ENCODE results near the gene MOK. TPM values are rescaled to one million over a fixed set of nuclear protein-coding genes. Genes with fewer than 3 reads are reported as not detected.

MOK gene
- total RNA-seq, 2 donors from 2014 or later: 3.0 to 5.9 TPM

DNA sequence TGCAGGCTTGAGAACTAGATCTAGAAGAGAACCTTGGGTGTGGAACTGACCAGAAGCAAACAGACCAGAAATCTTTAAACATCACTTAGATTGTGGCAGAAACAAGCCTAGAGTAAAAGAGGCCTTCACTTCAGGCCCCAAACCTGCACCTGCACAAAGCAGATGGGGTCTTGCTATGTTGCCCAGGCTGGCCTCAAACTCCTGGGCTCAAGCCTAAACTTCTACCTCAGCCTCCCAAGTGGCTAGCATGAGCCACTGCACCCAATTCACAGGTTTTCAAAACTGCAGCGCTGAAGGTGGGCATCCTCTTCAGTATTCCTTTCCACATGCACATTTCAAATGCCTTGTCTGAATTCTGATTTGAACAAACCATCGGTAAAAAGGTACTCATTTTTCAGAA, 19.9 kb downstream of the MOK start:
- no peak overlapping the region for H3K27ac Mint-ChIP-seq
- H3K9me3 Mint-ChIP-seq: no peaks in the 10 kb centered on the region
- H3K4me3 Mint-ChIP-seq: no peak overlapping the region
- H3K36me3 Mint-ChIP-seq: no peaks in the 10 kb centered on the region
- ATAC-seq (no peak), DNase-seq (ENCODE audit: low spot score) (no peak)
- H3K4me1 Mint-ChIP-seq (ENCODE audit: low read depth in 2 of 2): no peaks in the 10 kb centered on the region
- H3K27me3 Mint-ChIP-seq: no peaks in the 10 kb centered on the region

GRCh38 chr14:102283631-102284129, 21.3 kb downstream of the MOK start:
- no peak for ATAC-seq
- H3K36me3 Mint-ChIP-seq: no peaks in the 10 kb centered on the region
- no peaks in the 10 kb centered on the region for H3K4me1 Mint-ChIP-seq (ENCODE audit: low read depth in 2 of 2)
- H3K27me3 Mint-ChIP-seq: no peaks in the 10 kb centered on the region
- H3K4me3 Mint-ChIP-seq: no peak overlapping the region
- no peaks in the 10 kb centered on the region for H3K9me3 Mint-ChIP-seq
- no peak overlapping the region for H3K27ac Mint-ChIP-seq
- no peak for DNase-seq (ENCODE audit: low spot score)

- Mint-ChIP-seq H3K9me3 (no peaks in the 10 kb centered on the region), H3K4me1 (ENCODE audit: low read depth in 2 of 2) (no peaks in the 10 kb centered on the region), H3K36me3 (no peaks in the 10 kb centered on the region), H3K27ac (no peak overlapping the region), H3K27me3 (no peaks in the 10 kb centered on the region), H3K4me3 (no peak overlapping the region)
- no peak for DNase-seq (ENCODE audit: low spot score)
- no peak for ATAC-seq
Measured at GRCh38 chr14:102282751-102283465, 22.1 kb downstream of the MOK start.

DNA sequence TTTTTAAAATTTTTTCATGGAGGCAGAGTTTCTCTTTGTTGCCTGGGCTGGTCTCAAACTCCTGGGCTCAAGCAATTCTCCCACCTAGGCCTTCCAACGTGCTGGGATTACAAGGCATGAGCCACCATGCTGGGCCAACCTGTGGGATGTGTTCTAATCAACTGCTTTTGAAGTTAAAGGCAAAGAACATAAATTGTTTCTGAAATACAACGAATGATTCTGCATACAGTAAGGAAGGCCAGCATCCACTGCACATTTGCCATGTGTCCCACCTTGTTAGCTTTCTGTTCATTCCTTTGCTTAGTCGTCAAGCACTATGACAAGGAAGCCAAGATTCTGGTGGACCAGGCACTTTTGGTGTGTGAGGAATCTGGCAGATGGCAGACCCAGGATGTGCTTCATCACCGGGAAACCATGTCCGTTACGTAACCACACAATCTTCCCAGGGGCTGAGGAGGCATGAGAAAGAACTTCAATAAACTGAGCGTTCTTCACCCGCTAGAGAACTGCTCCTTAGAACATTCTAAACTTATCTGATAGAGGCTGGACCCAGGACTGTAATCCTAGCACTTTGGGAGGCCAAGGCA, 24.5 kb downstream of the MOK start:
- Mint-ChIP-seq H3K27me3 (no peaks in the 10 kb centered on the region), H3K36me3 (no peaks in the 10 kb centered on the region), H3K4me1 (ENCODE audit: low read depth in 2 of 2) (no peaks in the 10 kb centered on the region), H3K27ac (no peak overlapping the region), H3K9me3 (no peaks in the 10 kb centered on the region), H3K4me3 (no peak overlapping the region)
- DNase-seq (ENCODE audit: low spot score) (no peak), ATAC-seq (no peak)

DNA sequence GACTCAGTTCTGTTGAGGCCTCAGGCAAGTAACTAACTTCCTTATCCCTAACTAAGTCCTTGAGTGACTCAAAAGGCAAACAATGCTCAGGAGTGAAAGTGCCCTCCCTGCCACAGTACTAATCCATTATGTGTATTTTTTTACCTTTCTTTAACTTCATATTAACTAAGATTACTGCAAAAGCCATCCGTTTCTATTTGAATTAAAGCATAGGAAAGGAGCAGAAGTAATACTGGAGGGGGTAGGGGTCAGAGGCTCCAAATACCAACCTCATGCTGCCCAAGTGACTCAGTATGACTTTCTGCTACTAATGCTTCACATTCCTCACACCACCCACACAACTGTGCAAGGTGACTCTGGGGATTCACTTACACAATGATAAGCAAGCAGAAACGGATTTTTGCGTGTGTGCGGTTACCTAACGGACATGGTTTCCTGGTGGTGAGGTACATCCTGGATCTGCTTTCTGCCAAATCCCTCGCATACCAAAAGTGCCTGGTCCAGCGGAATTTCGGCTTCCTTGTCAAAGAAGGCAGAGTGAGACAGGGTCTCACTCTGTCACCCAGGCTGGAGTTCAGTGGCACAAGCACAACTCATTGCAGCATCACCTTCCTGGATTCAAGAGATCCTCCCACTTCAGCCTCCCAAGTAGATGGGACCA, 25.1 kb downstream of the MOK start:
- Mint-ChIP-seq H3K27ac (no peak overlapping the region), H3K4me3 (no peak overlapping the region), H3K27me3 (no peaks in the 10 kb centered on the region), H3K4me1 (ENCODE audit: low read depth in 2 of 2) (no peaks in the 10 kb centered on the region), H3K9me3 (no peaks in the 10 kb centered on the region), H3K36me3 (no peaks in the 10 kb centered on the region)
- DNase-seq (ENCODE audit: low spot score) (no peak), ATAC-seq (no peak)

GRCh38 chr14:102279282-102279681, 25.7 kb downstream of the MOK start:
- Mint-ChIP-seq H3K4me1 (ENCODE audit: low read depth in 2 of 2) (no peaks in the 10 kb centered on the region), H3K27me3 (no peaks in the 10 kb centered on the region), H3K27ac (no peak overlapping the region), H3K4me3 (no peak overlapping the region), H3K36me3 (no peaks in the 10 kb centered on the region), H3K9me3 (no peaks in the 10 kb centered on the region)
- ATAC-seq (no peak), DNase-seq (ENCODE audit: low spot score) (no peak)

GRCh38 chr14:102278631-102278935, 26.4 kb downstream of the MOK start:
- DNase-seq (ENCODE audit: low spot score) (no peak), ATAC-seq (no peak)
- H3K4me3 Mint-ChIP-seq: no peak overlapping the region
- H3K36me3 Mint-ChIP-seq: no peaks in the 10 kb centered on the region
- H3K27ac Mint-ChIP-seq: no peak overlapping the region
- no peaks in the 10 kb centered on the region for H3K9me3 Mint-ChIP-seq
- no peaks in the 10 kb centered on the region for H3K4me1 Mint-ChIP-seq (ENCODE audit: low read depth in 2 of 2)
- H3K27me3 Mint-ChIP-seq: no peaks in the 10 kb centered on the region

DNA sequence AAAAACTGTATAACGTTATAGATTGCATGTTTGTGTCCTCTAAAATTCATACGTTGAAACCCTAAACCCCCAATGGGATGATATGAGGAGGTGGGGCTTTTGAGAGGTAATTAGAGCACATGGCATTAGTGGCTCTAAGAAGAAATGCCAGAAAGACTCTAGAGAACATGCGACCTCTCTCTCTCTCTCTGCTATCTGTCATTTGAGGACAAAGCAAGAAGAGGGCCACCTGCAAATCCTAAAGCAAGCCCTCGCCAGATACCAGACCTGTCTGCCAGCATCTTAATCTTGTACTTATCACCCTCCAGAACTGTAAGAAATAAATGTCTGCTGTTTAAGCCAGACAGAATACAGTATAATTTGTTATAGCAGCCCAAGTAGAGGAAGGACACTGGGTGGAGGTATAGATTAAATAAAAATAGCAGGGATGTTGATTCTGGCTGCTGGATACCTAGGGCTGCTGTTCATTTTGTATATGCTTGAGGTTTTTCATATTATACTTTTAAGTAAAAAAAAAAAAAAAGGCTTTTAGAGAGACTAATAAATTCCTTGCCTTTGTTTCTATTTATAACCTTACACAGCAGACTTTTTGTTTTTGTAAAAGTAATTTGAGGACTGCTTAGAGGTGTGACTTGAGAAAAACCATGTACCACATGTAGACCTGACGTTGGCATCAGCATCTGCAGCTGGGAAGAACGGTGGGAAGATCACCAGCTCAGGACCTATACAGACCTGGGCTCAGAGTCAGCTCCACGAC, 26.9 kb downstream of the MOK start:
- no peaks in the 10 kb centered on the region for H3K9me3 Mint-ChIP-seq
- no peaks in the 10 kb centered on the region for H3K27me3 Mint-ChIP-seq
- no peaks in the 10 kb centered on the region for H3K36me3 Mint-ChIP-seq
- no peak for ATAC-seq
- no peak overlapping the region for H3K4me3 Mint-ChIP-seq
- H3K27ac Mint-ChIP-seq: no peak overlapping the region
- no peak for DNase-seq (ENCODE audit: low spot score)
- H3K4me1 Mint-ChIP-seq (ENCODE audit: low read depth in 2 of 2): no peaks in the 10 kb centered on the region

GRCh38 chr14:102275866-102276265, 29.1 kb downstream of the MOK start:
- peaks cover 0 to 4% of the 10 kb centered on the region in 2 donors for H3K27me3 Mint-ChIP-seq
- no peak overlapping the region for H3K4me3 Mint-ChIP-seq
- H3K27ac Mint-ChIP-seq: no peak overlapping the region
- no peaks in the 10 kb centered on the region for H3K9me3 Mint-ChIP-seq
- no peaks in the 10 kb centered on the region for H3K4me1 Mint-ChIP-seq (ENCODE audit: low read depth in 2 of 2)
- H3K36me3 Mint-ChIP-seq: no peaks in the 10 kb centered on the region
- ATAC-seq (no peak), DNase-seq (ENCODE audit: low spot score) (no peak)

- Mint-ChIP-seq H3K27me3 (peaks cover 0 to 4% of the 10 kb centered on the region in 2 donors), H3K9me3 (no peaks in the 10 kb centered on the region), H3K4me1 (ENCODE audit: low read depth in 2 of 2) (no peaks in the 10 kb centered on the region), H3K36me3 (no peaks in the 10 kb centered on the region), H3K4me3 (no peak overlapping the region), H3K27ac (no peak overlapping the region)
- no peak for DNase-seq (ENCODE audit: low spot score)
- peak in 1 of 2 donors; percentile 41 for ATAC-seq
Measured at GRCh38 chr14:102272392-102272791, 32.6 kb downstream of the MOK start.

GRCh38 chr14:102264775-102265174, 40.2 kb downstream of the MOK start:
- Mint-ChIP-seq H3K4me1 (ENCODE audit: low read depth in 2 of 2) (no peaks in the 10 kb centered on the region), H3K27ac (no peak overlapping the region), H3K4me3 (no peak overlapping the region), H3K36me3 (no peaks in the 10 kb centered on the region), H3K27me3 (no peaks in the 10 kb centered on the region), H3K9me3 (no peaks in the 10 kb centered on the region)
- ATAC-seq (peak in 1 of 2 donors; percentile 36), DNase-seq (ENCODE audit: low spot score) (no peak)

DNA sequence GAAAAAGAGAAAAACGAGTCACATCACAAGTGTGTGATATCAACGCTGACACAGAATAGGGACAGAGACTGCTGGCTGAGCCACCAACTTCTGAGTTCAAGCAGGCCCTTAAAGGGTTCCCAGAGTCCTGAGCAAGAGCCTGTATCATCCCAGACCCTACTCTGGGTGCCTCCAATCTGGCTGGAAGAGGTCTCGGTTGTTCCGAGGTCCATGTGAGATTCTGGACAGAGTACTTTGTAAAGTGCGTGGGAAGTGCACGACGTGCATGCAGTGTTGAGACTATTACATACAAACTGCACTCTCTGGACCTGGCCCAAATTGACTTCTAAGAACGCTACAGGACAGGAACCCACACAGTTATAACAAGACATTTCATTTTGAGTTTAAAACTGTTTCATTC, 40.6 kb downstream of the MOK start:
- Mint-ChIP-seq H3K4me1 (ENCODE audit: low read depth in 2 of 2) (no peaks in the 10 kb centered on the region), H3K4me3 (no peak overlapping the region), H3K36me3 (no peaks in the 10 kb centered on the region), H3K27ac (no peak overlapping the region), H3K9me3 (no peaks in the 10 kb centered on the region), H3K27me3 (no peaks in the 10 kb centered on the region)
- ATAC-seq: peak; percentile 45 to 49
- DNase-seq (ENCODE audit: low spot score): no peak

DNA sequence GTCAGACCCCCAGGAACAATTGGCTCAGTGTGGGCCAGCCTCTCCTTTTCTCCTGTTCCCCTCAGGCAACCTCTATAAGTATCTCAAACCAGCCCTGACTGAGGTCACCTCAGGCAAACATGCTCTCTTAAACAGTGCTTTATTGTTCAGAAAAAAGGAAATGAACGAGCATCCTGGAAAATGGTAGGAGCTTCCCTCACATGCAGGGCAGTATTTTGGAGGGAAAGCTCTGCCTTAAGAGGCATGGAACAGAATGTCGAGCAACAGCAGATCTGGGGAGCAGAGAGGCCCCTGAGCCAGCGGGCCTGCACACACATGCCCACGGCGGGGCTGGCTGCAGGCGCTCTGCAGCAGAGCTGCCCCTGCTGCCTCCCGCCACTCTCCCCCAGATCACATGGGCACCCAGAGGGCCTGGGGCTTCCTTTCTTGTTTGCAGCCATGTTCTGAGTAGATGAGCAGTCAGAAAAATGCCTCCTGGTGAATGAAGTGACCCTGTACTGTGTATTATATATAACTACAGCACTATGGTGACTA, 42.0 kb downstream of the MOK start:
- H3K4me3 Mint-ChIP-seq: no peak overlapping the region
- DNase-seq (ENCODE audit: low spot score): no peak
- H3K27ac Mint-ChIP-seq: no peak overlapping the region
- no peaks in the 10 kb centered on the region for H3K27me3 Mint-ChIP-seq
- H3K36me3 Mint-ChIP-seq: no peaks in the 10 kb centered on the region
- no peaks in the 10 kb centered on the region for H3K4me1 Mint-ChIP-seq (ENCODE audit: low read depth in 2 of 2)
- no peak for ATAC-seq
- H3K9me3 Mint-ChIP-seq: no peaks in the 10 kb centered on the region

DNA sequence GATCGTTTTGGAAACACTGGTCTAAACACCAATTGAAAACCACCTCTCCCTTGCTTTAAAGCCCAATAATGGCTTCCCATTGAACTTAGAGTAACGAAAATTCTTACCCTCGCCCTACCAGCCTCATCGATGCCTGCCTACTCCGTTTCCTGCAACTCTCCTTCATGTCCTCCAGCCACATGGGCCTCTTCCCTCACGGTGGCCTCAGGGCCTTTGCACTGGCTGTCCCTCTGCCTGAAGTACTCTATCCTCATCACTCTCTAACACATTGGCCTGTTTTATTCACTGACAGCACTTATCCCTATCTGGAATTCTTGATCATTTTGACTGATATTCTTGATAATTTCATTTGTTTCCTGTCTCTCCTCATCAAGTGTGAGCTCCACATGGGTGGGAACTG, 46.8 kb downstream of the MOK start:
- Mint-ChIP-seq H3K36me3 (no peaks in the 10 kb centered on the region), H3K4me1 (ENCODE audit: low read depth in 2 of 2) (no peaks in the 10 kb centered on the region), H3K9me3 (no peaks in the 10 kb centered on the region), H3K4me3 (no peak overlapping the region), H3K27ac (no peak overlapping the region), H3K27me3 (no peaks in the 10 kb centered on the region)
- no peak for DNase-seq (ENCODE audit: low spot score)
- ATAC-seq: no peak
